Activated CD4-positive, alpha-beta memory T cell treated with anti-CD3 and anti-CD28 coated beads, Interleukin-2, amount 10 ng/mL, durations not matched to agents 7 days and 5 days (primary cell): Measurements from ENCODE around the gene VWA2. TPM values are rescaled to one million over a fixed set of nuclear protein-coding genes. Genes with fewer than 3 reads are reported as not detected.

Source experiments
- CTCF ChIA-PET: fragments of 350-600 bp; sonication (Branson Sonifier 250); formaldehyde crosslinking; loops from one replicate; lab custom pipeline; 2021; ENCODE audit warnings: antibody characterized with exemption, inconsistent platforms; lab: Charles Lee
- POLR2A ChIA-PET: fragments of 350-600 bp; sonication (Branson Sonifier 250); formaldehyde crosslinking; loops from one replicate; lab custom pipeline; 2021; ENCODE audit warnings: antibody characterized with exemption; lab: Charles Lee
- DNase-seq: peaks from one replicate; pipeline ENCODE4 v3.0.0-alpha.2; 2020
- H3K27ac Mint-ChIP-seq: one replicate; pipeline ENCODE4 v1.8.0; 2021; ENCODE audit warnings: mild to moderate bottlenecking, mixed read lengths
- H3K27me3 Mint-ChIP-seq: one replicate; pipeline ENCODE4 v1.8.0; 2021; ENCODE audit warnings: mixed read lengths
- H3K36me3 Mint-ChIP-seq: one replicate; pipeline ENCODE4 v1.8.0; 2021; ENCODE audit warnings: low read depth, mixed read lengths
- H3K4me1 Mint-ChIP-seq: one replicate; pipeline ENCODE4 v1.8.0; 2021; ENCODE audit warnings: mixed read lengths
- H3K4me3 Mint-ChIP-seq: one replicate; pipeline ENCODE4 v1.8.0; 2021; ENCODE audit warnings: mild to moderate bottlenecking, mixed read lengths
- H3K9me3 Mint-ChIP-seq: one replicate; pipeline ENCODE4 v1.8.0; 2021; ENCODE audit warnings: mixed read lengths
- total RNA-seq, 2 experiments: library from RNA; stranded (reverse); gene quantifications; one replicate each; pipeline ENCODE4 v1.2.3, GENCODE V29; 2021

The VWA2 gene
- total RNA-seq, 2 experiments from 2014 or later = not detected

- Mint-ChIP-seq H3K36me3 (no peaks in the 10 kb centered on the region), H3K27me3 (peaks cover 3% of the 10 kb centered on the region), H3K4me1 (no peaks in the 10 kb centered on the region), H3K4me3 (no peak overlapping the region), H3K9me3 (no peaks in the 10 kb centered on the region), H3K27ac (no peak overlapping the region)
- no peak for DNase-seq
- ChIA-PET CTCF (no interaction called here), POLR2A (no interaction called here)
Observed at GRCh38 chr10:114282526-114282925, 43.5 kb downstream of the VWA2 start.

- H3K9me3 Mint-ChIP-seq = no peaks in the 10 kb centered on the region
- H3K27ac Mint-ChIP-seq = no peak overlapping the region
- H3K4me3 Mint-ChIP-seq = no peak overlapping the region
- ChIA-PET CTCF (no interaction called here), POLR2A (no interaction called here)
- H3K4me1 Mint-ChIP-seq = no peaks in the 10 kb centered on the region
- no peaks in the 10 kb centered on the region for H3K36me3 Mint-ChIP-seq
- H3K27me3 Mint-ChIP-seq = peaks cover 3% of the 10 kb centered on the region
- DNase-seq = no peak
Observed at GRCh38 chr10:114283091-114283490, 44.0 kb downstream of the VWA2 start.

GRCh38 chr10:114283535-114284234, 44.6 kb downstream of the VWA2 start:
- DNase-seq = no peak
- H3K27ac Mint-ChIP-seq = no peak overlapping the region

DNA sequence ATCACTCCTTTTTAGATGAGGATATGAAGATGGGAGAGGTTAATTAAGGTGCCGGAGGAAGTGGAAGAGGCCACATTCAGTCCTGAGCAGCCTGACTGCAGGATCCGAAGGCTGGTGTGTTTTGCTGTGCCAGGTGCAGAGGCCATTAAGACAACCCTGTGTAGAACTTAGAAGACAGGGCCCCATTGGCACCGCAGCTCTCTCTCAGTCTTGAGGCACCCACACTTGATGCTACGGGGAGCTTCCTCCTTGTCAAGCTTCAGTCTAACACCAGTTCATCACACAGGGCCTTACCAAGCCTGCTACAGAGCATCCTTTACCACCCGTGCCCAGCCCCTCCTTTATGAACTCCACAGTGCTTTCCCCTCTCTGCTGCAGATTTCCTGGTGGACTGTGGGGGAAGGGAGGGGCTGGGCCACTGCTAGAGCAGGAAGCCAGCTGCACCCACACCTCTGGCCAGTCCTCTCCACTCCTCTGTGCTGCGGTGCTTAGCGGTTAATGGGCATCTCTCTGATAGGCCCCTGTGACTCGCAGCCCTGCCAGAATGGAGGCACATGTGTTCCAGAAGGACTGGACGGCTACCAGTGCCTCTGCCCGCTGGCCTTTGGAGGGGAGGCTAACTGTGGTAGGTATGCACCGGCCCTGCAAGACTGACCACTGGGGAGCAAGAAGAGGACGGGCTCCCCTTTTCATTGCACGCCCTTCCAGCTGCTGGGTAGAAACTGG, 45.5 kb downstream of the VWA2 start:
- POLR2A ChIA-PET = no interaction called here
- Mint-ChIP-seq H3K27ac (no peak overlapping the region), H3K36me3 (no peaks in the 10 kb centered on the region), H3K9me3 (no peaks in the 10 kb centered on the region), H3K27me3 (peaks cover 2% of the 10 kb centered on the region), H3K4me1 (peaks cover 2% of the 10 kb centered on the region), H3K4me3 (no peak overlapping the region)
- no peak for DNase-seq
- CTCF ChIA-PET = interaction anchor here (1.1 kb wide), 1 partner anchor 20 kb away, joined by 4 read pairs; no protein-coding TSS in a partner anchor

More at GRCh38 chr10:114283535-114284234, 44.6 kb downstream of the VWA2 start:
- peaks cover 3% of the 10 kb centered on the region for H3K27me3 Mint-ChIP-seq
- no peak overlapping the region for H3K4me3 Mint-ChIP-seq
- no peaks in the 10 kb centered on the region for H3K36me3 Mint-ChIP-seq
- no peaks in the 10 kb centered on the region for H3K9me3 Mint-ChIP-seq
- CTCF ChIA-PET = interaction anchor here (1.1 kb wide), 1 partner anchor 20 kb away, joined by 4 read pairs; no protein-coding TSS in a partner anchor
- POLR2A ChIA-PET = no interaction called here
- peaks cover 2% of the 10 kb centered on the region for H3K4me1 Mint-ChIP-seq

DNA sequence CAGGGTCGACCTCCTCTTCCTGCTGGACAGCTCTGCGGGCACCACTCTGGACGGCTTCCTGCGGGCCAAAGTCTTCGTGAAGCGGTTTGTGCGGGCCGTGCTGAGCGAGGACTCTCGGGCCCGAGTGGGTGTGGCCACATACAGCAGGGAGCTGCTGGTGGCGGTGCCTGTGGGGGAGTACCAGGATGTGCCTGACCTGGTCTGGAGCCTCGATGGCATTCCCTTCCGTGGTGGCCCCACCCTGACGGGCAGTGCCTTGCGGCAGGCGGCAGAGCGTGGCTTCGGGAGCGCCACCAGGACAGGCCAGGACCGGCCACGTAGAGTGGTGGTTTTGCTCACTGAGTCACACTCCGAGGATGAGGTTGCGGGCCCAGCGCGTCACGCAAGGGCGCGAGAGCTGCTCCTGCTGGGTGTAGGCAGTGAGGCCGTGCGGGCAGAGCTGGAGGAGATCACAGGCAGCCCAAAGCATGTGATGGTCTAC, 46.9 kb downstream of the VWA2 start:
- Mint-ChIP-seq H3K27ac (no peak overlapping the region), H3K27me3 (no peaks in the 10 kb centered on the region), H3K4me3 (no peak overlapping the region), H3K9me3 (no peaks in the 10 kb centered on the region), H3K36me3 (no peaks in the 10 kb centered on the region), H3K4me1 (peaks cover 2% of the 10 kb centered on the region)
- ChIA-PET CTCF (no interaction called here), POLR2A (no interaction called here)
- no peak for DNase-seq

GRCh38 chr10:114286921-114287320, 47.9 kb downstream of the VWA2 start:
- Mint-ChIP-seq H3K27me3 (no peaks in the 10 kb centered on the region), H3K4me3 (no peak overlapping the region), H3K4me1 (peaks cover 2% of the 10 kb centered on the region), H3K27ac (no peak overlapping the region), H3K36me3 (no peaks in the 10 kb centered on the region), H3K9me3 (no peaks in the 10 kb centered on the region)
- no peak for DNase-seq
- ChIA-PET POLR2A (no interaction called here), CTCF (interaction anchor here (1.6 kb wide), 1 partner anchor 17 kb away, joined by 7 read pairs; no protein-coding TSS in a partner anchor)

- H3K27ac Mint-ChIP-seq = no peak overlapping the region
- H3K36me3 Mint-ChIP-seq = no peaks in the 10 kb centered on the region
- peaks cover 2% of the 10 kb centered on the region for H3K4me1 Mint-ChIP-seq
- POLR2A ChIA-PET = no interaction called here
- H3K27me3 Mint-ChIP-seq = no peaks in the 10 kb centered on the region
- no peak for DNase-seq
- no peak overlapping the region for H3K4me3 Mint-ChIP-seq
- no peaks in the 10 kb centered on the region for H3K9me3 Mint-ChIP-seq
- CTCF ChIA-PET = no interaction called here
Observed at GRCh38 chr10:114288424-114289095, 49.5 kb downstream of the VWA2 start.

DNA sequence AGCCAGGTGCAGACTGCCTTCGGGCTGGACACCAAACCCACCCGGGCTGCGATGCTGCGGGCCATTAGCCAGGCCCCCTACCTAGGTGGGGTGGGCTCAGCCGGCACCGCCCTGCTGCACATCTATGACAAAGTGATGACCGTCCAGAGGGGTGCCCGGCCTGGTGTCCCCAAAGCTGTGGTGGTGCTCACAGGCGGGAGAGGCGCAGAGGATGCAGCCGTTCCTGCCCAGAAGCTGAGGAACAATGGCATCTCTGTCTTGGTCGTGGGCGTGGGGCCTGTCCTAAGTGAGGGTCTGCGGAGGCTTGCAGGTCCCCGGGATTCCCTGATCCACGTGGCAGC, 50.0 kb downstream of the VWA2 start:
- H3K27ac Mint-ChIP-seq = no peak overlapping the region
- no peaks in the 10 kb centered on the region for H3K36me3 Mint-ChIP-seq
- H3K9me3 Mint-ChIP-seq = no peaks in the 10 kb centered on the region
- no peak for DNase-seq
- peaks cover 2% of the 10 kb centered on the region for H3K4me1 Mint-ChIP-seq
- H3K27me3 Mint-ChIP-seq = no peaks in the 10 kb centered on the region
- no peak overlapping the region for H3K4me3 Mint-ChIP-seq
- ChIA-PET POLR2A (no interaction called here), CTCF (no interaction called here)

DNA sequence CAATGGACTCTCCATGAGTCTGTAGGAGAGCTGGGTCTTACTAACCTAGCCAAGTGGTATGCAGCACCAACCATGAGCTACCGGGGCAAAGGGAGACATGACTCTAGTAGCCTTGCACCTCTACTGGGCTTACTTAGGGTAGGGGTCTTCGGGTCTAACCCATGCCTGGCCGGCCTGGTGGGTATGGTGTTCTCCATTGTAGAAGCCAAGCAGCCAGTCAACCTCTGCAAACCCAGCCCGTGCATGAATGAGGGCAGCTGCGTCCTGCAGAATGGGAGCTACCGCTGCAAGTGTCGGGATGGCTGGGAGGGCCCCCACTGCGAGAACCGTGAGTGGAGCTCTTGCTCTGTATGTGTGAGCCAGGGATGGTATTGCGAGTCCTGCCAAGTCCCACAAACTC, 51.0 kb downstream of the VWA2 start:
- H3K4me1 Mint-ChIP-seq = peaks cover 2% of the 10 kb centered on the region
- H3K36me3 Mint-ChIP-seq = peaks cover 5% of the 10 kb centered on the region
- H3K9me3 Mint-ChIP-seq = peaks cover 6% of the 10 kb centered on the region
- ChIA-PET POLR2A (no interaction called here), CTCF (interaction anchor here (1.8 kb wide), 1 partner anchor 14 kb away, joined by 6 read pairs; no protein-coding TSS in a partner anchor)
- DNase-seq = no peak
- H3K27ac Mint-ChIP-seq = no peak overlapping the region
- no peaks in the 10 kb centered on the region for H3K27me3 Mint-ChIP-seq
- no peak overlapping the region for H3K4me3 Mint-ChIP-seq

DNA sequence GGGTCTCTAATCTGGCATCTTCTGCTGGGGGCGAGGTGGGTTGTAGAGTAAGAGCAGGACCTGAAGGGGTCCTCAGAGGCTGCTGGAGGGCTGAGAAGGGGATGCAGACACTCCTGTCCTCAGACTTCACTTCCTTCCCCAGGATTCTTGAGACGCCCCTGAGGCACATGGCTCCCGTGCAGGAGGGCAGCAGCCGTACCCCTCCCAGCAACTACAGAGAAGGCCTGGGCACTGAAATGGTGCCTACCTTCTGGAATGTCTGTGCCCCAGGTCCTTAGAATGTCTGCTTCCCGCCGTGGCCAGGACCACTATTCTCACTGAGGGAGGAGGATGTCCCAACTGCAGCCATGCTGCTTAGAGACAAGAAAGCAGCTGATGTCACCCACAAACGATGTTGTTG, 52.0 kb downstream of the VWA2 start:
- CTCF ChIA-PET = interaction anchor here (1.8 kb wide), 1 partner anchor 13 kb away, joined by 6 read pairs; no protein-coding TSS in a partner anchor
- Mint-ChIP-seq H3K9me3 (peaks cover 14% of the 10 kb centered on the region), H3K36me3 (peaks cover 13% of the 10 kb centered on the region), H3K27me3 (no peaks in the 10 kb centered on the region), H3K4me1 (peaks cover 2% of the 10 kb centered on the region), H3K27ac (no peak overlapping the region), H3K4me3 (no peak overlapping the region)
- DNase-seq = no peak
- POLR2A ChIA-PET = no interaction called here

- ChIA-PET CTCF (interaction anchor here (1.8 kb wide), 1 partner anchor 13 kb away, joined by 6 read pairs; no protein-coding TSS in a partner anchor), POLR2A (no interaction called here)
- H3K4me1 Mint-ChIP-seq = peaks cover 2% of the 10 kb centered on the region
- no peaks in the 10 kb centered on the region for H3K27me3 Mint-ChIP-seq
- no peak overlapping the region for H3K4me3 Mint-ChIP-seq
- H3K27ac Mint-ChIP-seq = no peak overlapping the region
- peaks cover 19% of the 10 kb centered on the region for H3K9me3 Mint-ChIP-seq
- no peak for DNase-seq
- peaks cover 17% of the 10 kb centered on the region for H3K36me3 Mint-ChIP-seq
Observed at GRCh38 chr10:114291516-114291915, 52.5 kb downstream of the VWA2 start.

GRCh38 chr10:114293075-114293474, 54.0 kb downstream of the VWA2 start:
- Mint-ChIP-seq H3K36me3 (peaks cover 19% of the 10 kb centered on the region), H3K27ac (no peak overlapping the region), H3K4me3 (no peak overlapping the region), H3K4me1 (peaks cover 2% of the 10 kb centered on the region), H3K9me3 (peaks cover 21% of the 10 kb centered on the region), H3K27me3 (no peaks in the 10 kb centered on the region)
- DNase-seq = no peak
- ChIA-PET POLR2A (no interaction called here), CTCF (interaction anchor here (1.0 kb wide), 1 partner anchor 11 kb away, joined by 7 read pairs; no protein-coding TSS in a partner anchor)

- POLR2A ChIA-PET = no interaction called here
- Mint-ChIP-seq H3K9me3 (peaks cover 21% of the 10 kb centered on the region), H3K4me1 (no peaks in the 10 kb centered on the region), H3K27ac (no peak overlapping the region), H3K27me3 (no peaks in the 10 kb centered on the region), H3K36me3 (peaks cover 19% of the 10 kb centered on the region), H3K4me3 (no peak overlapping the region)
- DNase-seq = no peak
- CTCF ChIA-PET = no interaction called here
Observed at GRCh38 chr10:114294549-114294948, 55.5 kb downstream of the VWA2 start.
